ENCODE data around the gene MYRF. TPM values are rescaled to one million over a fixed set of nuclear protein-coding genes. Genes with fewer than 3 reads are reported as not detected.

The MYRF gene
- total and polyA plus RNA-seq, 2 of the 4 experiments (the other 2 are of a cell fraction), result 1.6 to 10.7 TPM

DNA sequence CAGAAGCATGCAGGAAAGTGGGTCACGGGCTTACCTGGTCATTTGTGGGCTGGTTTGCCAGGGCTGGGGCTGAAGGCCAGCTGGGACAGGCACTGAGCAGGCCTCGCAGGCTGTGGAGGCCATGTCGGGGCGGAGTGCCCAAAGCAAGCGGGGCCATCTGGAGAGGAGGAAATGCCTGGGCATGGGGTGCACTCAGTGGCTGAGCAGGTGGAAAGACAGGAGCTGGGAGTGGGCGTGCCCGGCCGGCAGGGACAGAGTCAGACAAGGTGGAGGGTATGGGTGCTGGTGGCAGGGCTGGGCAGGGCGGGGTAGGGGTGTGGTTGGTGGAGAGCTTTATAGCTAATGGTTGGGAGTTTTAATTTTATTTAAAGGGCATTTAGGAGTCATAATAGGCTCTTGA is 44.9 kb upstream of the MYRF start:
- no peak overlapping the region for H4K8ac ChIP-seq (ENCODE audit: low read depth in 2 of 2, low read length in 2 of 2)
- POLR2A ChIA-PET (ENCODE audit: unreplicated experiment), result no interaction called here
- H2AFZ ChIP-seq (replicated peaks; ENCODE audit: low read length, poor library complexity), result no peak overlapping the region
- no peaks in the 10 kb centered on the region for H3K36me3 ChIP-seq (ENCODE audit: control insufficient read depth, insufficient read depth, low read length)
- no peaks in the 10 kb centered on the region for H3K9me3 ChIP-seq (ENCODE audit: control insufficient read depth, insufficient read depth, low read length)
- H3K9me1 ChIP-seq (ENCODE audit: insufficient read depth, low read length), result no peaks in the 10 kb centered on the region
- no peak for ATAC-seq (ENCODE audit: low read depth)
- no peak overlapping the region for H3K14ac ChIP-seq (replicated peaks; ENCODE audit: low read depth, low read length)
- no peak overlapping the region for H3K4ac ChIP-seq (ENCODE audit: low read depth, low read length)
- no peak overlapping the region for H3K4me3 ChIP-seq (ENCODE audit: insufficient read depth, low read depth, low read length)
- H3K27ac ChIP-seq (ENCODE audit: insufficient read depth, low read length), result no peak overlapping the region
- intact Hi-C loops (cut with micrococcal nuclease) (no loop called here), in situ Hi-C loops (cut with MboI; ENCODE audit: low sequenced_read_pairs) (no loop called here), dilution Hi-C loops (cut with HindIII; ENCODE audit: low sequenced_read_pairs, unreplicated experiment) (no loop called here)
- H3K56ac ChIP-seq (ENCODE audit: extremely low read depth, insufficient read depth, low read length), result no peak overlapping the region
- H2BK15ac ChIP-seq (ENCODE audit: low read depth, low read length), result no peak overlapping the region
- H2BK20ac ChIP-seq (ENCODE audit: low read depth, low read length), result no peak overlapping the region
- no peaks in the 10 kb centered on the region for H3K4me1 ChIP-seq (ENCODE audit: control insufficient read depth, insufficient read depth, low read length)
- H3K18ac ChIP-seq (ENCODE audit: low read depth, low read length), result no peak overlapping the region
- TF ChIP-seq, protein P1, sequence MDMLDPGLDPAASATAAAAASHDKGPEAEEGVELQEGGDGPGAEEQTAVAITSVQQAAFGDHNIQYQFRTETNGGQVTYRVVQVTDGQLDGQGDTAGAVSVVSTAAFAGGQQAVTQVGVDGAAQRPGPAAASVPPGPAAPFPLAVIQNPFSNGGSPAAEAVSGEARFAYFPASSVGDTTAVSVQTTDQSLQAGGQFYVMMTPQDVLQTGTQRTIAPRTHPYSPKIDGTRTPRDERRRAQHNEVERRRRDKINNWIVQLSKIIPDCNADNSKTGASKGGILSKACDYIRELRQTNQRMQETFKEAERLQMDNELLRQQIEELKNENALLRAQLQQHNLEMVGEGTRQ (IDR thresholded peaks at IDR 0.05; ENCODE audit: low read depth, low read length), result no peak
- TF ChIP-seq RFX5 (IDR thresholded peaks at IDR 0.05; ENCODE audit: low read depth, low read length) (no peak), BHLHE40 (IDR thresholded peaks at IDR 0.05; ENCODE audit: low read depth, low read length) (no peak), RAD21 (IDR thresholded peaks at IDR 0.05; ENCODE audit: low read length) (no peak), RCOR1 (IDR thresholded peaks at IDR 0.05; ENCODE audit: insufficient replicate concordance, low read length) (no peak), MAZ (IDR thresholded peaks at IDR 0.05; ENCODE audit: borderline replicate concordance, low read depth, low read length) (no peak), MXI1 (IDR thresholded peaks at IDR 0.05; ENCODE audit: borderline replicate concordance, low read depth, low read length) (no peak), FOS (IDR thresholded peaks at IDR 0.05; ENCODE audit: low read depth, low read length) (no peak), CEBPB (IDR thresholded peaks at IDR 0.05; ENCODE audit: low read depth, low read length) (no peak), SMC3 (IDR thresholded peaks at IDR 0.05; ENCODE audit: low read depth, low read length) (no peak), MAFK (IDR thresholded peaks at IDR 0.05; ENCODE audit: low read depth, low read length) (no peak), POLR2A (IDR thresholded peaks at IDR 0.05; ENCODE audit: low read depth, low read length) (no peak), NFE2L2 (IDR thresholded peaks at IDR 0.05; ENCODE audit: low read depth, low read length) (no peak), CHD1 (IDR thresholded peaks at IDR 0.05; ENCODE audit: low read depth, low read length) (no peak)
- TF ChIP-seq, protein P2, sequence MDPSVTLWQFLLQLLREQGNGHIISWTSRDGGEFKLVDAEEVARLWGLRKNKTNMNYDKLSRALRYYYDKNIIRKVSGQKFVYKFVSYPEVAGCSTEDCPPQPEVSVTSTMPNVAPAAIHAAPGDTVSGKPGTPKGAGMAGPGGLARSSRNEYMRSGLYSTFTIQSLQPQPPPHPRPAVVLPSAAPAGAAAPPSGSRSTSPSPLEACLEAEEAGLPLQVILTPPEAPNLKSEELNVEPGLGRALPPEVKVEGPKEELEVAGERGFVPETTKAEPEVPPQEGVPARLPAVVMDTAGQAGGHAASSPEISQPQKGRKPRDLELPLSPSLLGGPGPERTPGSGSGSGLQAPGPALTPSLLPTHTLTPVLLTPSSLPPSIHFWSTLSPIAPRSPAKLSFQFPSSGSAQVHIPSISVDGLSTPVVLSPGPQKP (IDR thresholded peaks at IDR 0.05; ENCODE audit: borderline replicate concordance, low read depth, low read length), result no peak
- TF ChIP-seq, protein P3, sequence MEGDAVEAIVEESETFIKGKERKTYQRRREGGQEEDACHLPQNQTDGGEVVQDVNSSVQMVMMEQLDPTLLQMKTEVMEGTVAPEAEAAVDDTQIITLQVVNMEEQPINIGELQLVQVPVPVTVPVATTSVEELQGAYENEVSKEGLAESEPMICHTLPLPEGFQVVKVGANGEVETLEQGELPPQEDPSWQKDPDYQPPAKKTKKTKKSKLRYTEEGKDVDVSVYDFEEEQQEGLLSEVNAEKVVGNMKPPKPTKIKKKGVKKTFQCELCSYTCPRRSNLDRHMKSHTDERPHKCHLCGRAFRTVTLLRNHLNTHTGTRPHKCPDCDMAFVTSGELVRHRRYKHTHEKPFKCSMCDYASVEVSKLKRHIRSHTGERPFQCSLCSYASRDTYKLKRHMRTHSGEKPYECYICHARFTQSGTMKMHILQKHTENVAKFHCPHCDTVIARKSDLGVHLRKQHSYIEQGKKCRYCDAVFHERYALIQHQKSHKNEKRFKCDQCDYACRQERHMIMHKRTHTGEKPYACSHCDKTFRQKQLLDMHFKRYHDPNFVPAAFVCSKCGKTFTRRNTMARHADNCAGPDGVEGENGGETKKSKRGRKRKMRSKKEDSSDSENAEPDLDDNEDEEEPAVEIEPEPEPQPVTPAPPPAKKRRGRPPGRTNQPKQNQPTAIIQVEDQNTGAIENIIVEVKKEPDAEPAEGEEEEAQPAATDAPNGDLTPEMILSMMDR (conservative IDR thresholded peaks at IDR 0.05; ENCODE audit: low read depth, low read length), result no peak
- 90% methylated on average over 5 of the region's 9 CpGs; no CpG with 5 or more reads in 1 of the 2 experiments for WGBS, 2 experiments (ENCODE audit: extremely low coverage in 2 of 2, insufficient read length in 1 of 2)
- no peak overlapping the region for H2BK120ac ChIP-seq (ENCODE audit: low read depth, low read length)
- no peak overlapping the region for H3K9ac ChIP-seq (ENCODE audit: low read depth, low read length)
- H4K20me1 ChIP-seq (ENCODE audit: insufficient read depth, low read length), result no peaks in the 10 kb centered on the region
- no peak overlapping the region for H3K23ac ChIP-seq (ENCODE audit: low read depth, low read length)
- no peak overlapping the region for H4K91ac ChIP-seq (ENCODE audit: insufficient read depth, low read depth, low read length)
- no peak overlapping the region for H4K5ac ChIP-seq (ENCODE audit: low read depth, low read length)
- no peak overlapping the region for H2AK5ac ChIP-seq (ENCODE audit: low read depth, low read length)
- BruUV-seq (replicated peaks), result no TSS peak
- H3K27me3 ChIP-seq (ENCODE audit: control insufficient read depth, insufficient read depth, low read length), result peaks cover 18% of the 10 kb centered on the region; the same call in 1 of the 2 replicates
- no peak overlapping the region for H3K4me2 ChIP-seq (ENCODE audit: low read depth, low read length)
- no peak overlapping the region for H2BK5ac ChIP-seq (ENCODE audit: low read depth, low read length, poor library complexity, severe bottlenecking)
- no peak overlapping the region for H2AK9ac ChIP-seq (replicated peaks; ENCODE audit: low read depth, low read length, poor library complexity)
- no peaks in the 10 kb centered on the region for H3K79me1 ChIP-seq (ENCODE audit: low read depth in 1 of 2, low read length in 2 of 2)
- CTCF ChIA-PET, result no interaction called here
- DNase-seq, result no peak
